GM12872 (cell line): ENCODE results near the gene SMKR1.

Experiments used
- TF ChIP-seq, protein P1 (sequence below): IDR thresholded peaks from 3 replicates; pipeline ENCODE4 v1.5.1; 2011; ENCODE audit warnings: low read depth, mild to moderate bottlenecking, low read length, moderate library complexity; ENCODE audit not compliant: insufficient read depth

Gene SMKR1

DNA sequence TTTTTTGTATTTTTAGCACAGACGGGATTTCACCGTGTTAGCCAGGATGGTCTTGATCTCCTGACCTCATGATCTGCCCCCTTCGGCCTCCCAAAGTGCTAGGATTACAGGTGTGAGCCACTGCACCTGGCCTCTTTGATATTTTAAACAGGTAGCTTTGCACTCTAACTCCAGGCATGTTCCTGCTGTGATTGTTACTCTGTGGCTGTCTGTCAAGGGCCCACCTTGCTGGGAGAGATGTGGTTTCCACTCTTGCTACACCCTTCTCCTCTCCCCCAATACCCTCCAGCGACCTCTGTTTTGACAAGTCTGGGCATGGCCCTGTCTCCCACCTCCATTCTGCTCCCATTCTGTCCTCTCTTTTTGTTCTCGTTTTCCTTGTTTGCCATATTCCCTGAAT lies 17.1 kb downstream of the SMKR1 start:
- TF ChIP-seq, protein P1, sequence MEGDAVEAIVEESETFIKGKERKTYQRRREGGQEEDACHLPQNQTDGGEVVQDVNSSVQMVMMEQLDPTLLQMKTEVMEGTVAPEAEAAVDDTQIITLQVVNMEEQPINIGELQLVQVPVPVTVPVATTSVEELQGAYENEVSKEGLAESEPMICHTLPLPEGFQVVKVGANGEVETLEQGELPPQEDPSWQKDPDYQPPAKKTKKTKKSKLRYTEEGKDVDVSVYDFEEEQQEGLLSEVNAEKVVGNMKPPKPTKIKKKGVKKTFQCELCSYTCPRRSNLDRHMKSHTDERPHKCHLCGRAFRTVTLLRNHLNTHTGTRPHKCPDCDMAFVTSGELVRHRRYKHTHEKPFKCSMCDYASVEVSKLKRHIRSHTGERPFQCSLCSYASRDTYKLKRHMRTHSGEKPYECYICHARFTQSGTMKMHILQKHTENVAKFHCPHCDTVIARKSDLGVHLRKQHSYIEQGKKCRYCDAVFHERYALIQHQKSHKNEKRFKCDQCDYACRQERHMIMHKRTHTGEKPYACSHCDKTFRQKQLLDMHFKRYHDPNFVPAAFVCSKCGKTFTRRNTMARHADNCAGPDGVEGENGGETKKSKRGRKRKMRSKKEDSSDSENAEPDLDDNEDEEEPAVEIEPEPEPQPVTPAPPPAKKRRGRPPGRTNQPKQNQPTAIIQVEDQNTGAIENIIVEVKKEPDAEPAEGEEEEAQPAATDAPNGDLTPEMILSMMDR: no peak

DNA sequence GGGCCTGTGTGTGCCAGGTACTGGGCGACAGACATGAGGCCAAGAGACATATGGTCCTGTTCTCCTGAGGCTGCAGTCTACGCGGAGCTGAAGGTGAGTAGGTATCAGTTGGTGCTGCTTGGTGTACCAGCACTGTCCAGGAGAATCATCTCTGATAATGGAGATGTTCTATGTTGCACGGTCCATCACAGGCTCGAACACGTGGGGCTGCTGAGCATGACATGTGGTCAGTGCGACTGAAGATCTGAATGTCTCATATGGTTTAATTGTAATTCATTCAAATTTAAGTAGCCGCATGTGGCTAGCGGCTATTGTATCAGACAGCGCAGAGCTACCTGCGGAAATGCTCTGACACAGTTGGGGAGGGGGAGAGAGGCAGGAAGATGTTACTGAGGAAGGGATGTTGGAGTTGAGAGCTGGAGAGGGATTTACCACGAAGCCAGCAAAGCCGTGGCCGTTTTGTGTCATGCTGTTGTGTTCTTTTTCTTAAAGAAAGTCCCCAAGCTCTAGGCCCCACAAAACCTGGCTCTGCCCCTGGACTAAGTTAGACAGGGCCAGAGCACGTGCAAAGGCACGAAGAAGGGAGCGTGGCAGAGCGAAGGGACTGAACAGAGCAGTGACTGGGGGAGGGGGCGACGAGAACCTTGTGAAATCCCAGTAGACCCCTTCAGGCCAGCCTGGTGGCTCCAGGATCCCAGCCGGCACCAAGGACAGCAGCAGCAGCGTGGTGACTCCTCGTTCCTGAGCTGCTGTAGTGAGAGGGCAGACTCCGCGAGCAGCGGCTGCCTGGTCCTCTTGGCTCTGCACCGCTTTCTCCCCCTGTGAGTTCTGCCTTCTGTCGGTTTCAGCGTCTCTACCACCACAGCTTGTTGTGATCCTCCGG lies 20.0 kb downstream of the SMKR1 start:
- TF ChIP-seq, protein P1: no peak

GRCh38 chr7:129522971-129523340 lies 20.6 kb downstream of the SMKR1 start:
- TF ChIP-seq, protein P1: no peak

GRCh38 chr7:129523924-129524323 lies 21.6 kb downstream of the SMKR1 start:
- TF ChIP-seq, protein P1: no peak

DNA sequence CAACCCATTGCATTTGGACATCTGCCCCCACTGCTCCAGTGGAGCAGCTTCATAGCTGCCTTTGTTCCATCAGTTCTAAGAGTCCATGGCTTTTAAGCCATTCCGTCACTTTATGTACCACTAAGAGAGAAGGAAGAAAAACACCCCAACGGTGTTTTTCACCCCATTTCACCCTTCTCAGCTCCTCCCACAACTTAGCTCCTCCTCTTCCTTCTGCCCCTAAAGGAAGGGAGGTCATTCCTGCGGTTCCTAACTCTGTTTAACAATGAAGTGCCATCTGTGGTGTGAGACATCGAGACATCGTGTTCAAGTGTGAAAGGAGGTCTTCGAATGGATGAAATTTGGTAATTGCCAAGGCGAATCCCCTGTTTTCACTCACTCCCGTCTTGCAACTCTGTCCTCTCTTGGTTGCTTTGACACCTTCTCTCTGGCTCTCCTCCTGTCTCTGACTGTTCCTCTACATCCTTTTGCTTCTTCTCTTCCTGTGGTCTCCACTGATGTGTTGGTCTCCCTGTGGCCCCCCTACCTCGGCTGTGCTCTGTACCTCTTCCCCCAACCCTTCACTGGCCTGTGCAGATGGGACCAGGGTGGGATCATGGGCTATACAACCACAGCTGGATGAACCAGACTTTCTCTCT lies 23.0 kb downstream of the SMKR1 start:
- TF ChIP-seq, protein P1: no peak

GRCh38 chr7:129529643-129530042 lies 27.3 kb downstream of the SMKR1 start:
- TF ChIP-seq, protein P1: no peak

GRCh38 chr7:129530795-129531391 lies 28.6 kb downstream of the SMKR1 start:
- TF ChIP-seq, protein P1: no peak
